ENCODE results near the gene DRG2. TPM values are rescaled to one million over a fixed set of nuclear protein-coding genes. Genes with fewer than 3 reads are reported as not detected.

Gene DRG2
- polyA plus RNA-seq, 1 of the 3 experiments (the other 2 are of a cell fraction), result 39.9 TPM

DNA sequence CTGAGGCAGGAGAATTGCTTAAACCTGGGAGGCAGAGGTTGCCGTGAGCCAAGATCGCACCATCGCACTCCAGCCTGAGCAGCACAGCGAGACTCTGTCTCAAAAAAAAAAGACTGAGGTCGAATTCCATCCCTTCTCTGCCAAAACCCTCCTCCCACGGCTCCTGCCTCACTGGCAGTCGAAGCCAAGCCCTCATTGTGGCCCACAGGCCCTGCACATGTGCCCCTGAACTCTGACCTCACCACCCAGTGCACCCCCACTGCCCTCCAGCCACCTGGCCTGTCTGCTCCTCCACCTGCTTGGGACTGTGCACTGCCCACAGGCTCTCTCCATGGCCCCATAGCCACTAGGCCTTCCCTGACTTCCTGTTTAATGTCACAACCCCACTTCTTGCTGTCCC lies 27.8 kb downstream of the DRG2 start:
- H3K27me3 ChIP-seq (ENCODE audit: insufficient read depth), result no peaks in the 10 kb centered on the region
- H3K79me2 ChIP-seq (ENCODE audit: insufficient read depth), result no peaks in the 10 kb centered on the region
- no peak overlapping the region for H3K27ac ChIP-seq (ENCODE audit: low read depth in 2 of 2, low read length in 1 of 2)
- H2AFZ ChIP-seq (ENCODE audit: low read depth), result no peak overlapping the region
- H3K4me1 ChIP-seq (ENCODE audit: control insufficient read depth in 1 of 2, insufficient read depth in 2 of 2, low read depth in 1 of 2, low read length in 1 of 2), result peaks cover 0 to 5% of the 10 kb centered on the region in 2 experiments; a peak in 1 of 4 replicates
- H3F3A ChIP-seq (replicated peaks; ENCODE audit: insufficient read depth), result no peaks in the 10 kb centered on the region
- H3K36me3 ChIP-seq (replicated peaks in 1 of 2; ENCODE audit: control insufficient read depth in 1 of 2, insufficient read depth in 2 of 2, low read length in 1 of 2), result no peaks in the 10 kb centered on the region
- no peak overlapping the region for H3K9ac ChIP-seq
- TF ChIP-seq POLR2AphosphoS5 (IDR thresholded peaks at IDR 0.05; ENCODE audit: low read depth, low read length), result no peak
- ChIA-PET POLR2A (no interaction called here), CTCF (no interaction called here)
- no peak for DNase-seq
- no peak overlapping the region for H3K4me3 ChIP-seq (ENCODE audit: low read depth in 2 of 2, low read length in 1 of 2)
- no peak overlapping the region for H3K4me2 ChIP-seq
- 74% methylated on average over 6 of the region's 7 CpGs for WGBS (ENCODE audit: low lambda C conversion rate)
- no peaks in the 10 kb centered on the region for H3K9me2 ChIP-seq
- H4K20me1 ChIP-seq (ENCODE audit: insufficient read depth), result no peaks in the 10 kb centered on the region
- no peaks in the 10 kb centered on the region for H3K9me3 ChIP-seq

GRCh38 chr17:18116078-18116477 lies 28.3 kb downstream of the DRG2 start:
- no peak overlapping the region for H3K9ac ChIP-seq
- no peak for TF ChIP-seq YY1 (IDR thresholded peaks at IDR 0.05; ENCODE audit: low read depth)
- TF ChIP-seq EZH2phosphoT487 (IDR thresholded peaks at IDR 0.05; ENCODE audit: borderline replicate concordance, low read depth), result no peak
- no peak for TF ChIP-seq FOXJ3 (CRISPR knock-in tag; IDR thresholded peaks at IDR 0.05)
- no peak for TF ChIP-seq SMC3 (IDR thresholded peaks at IDR 0.05; ENCODE audit: low read depth, low read length)
- TF ChIP-seq GABPA (IDR thresholded peaks at IDR 0.05; ENCODE audit: low read depth), result no peak
- no peak for TF ChIP-seq MEF2A (IDR thresholded peaks at IDR 0.05; ENCODE audit: borderline replicate concordance, low read depth)
- no peak for TF ChIP-seq TAF1 (IDR thresholded peaks at IDR 0.05; ENCODE audit: borderline replicate concordance, low read depth, low read length)
- TF ChIP-seq RFX5 (IDR thresholded peaks at IDR 0.05; ENCODE audit: low read length), result no peak
- no peak for TF ChIP-seq FOXM1 (IDR thresholded peaks at IDR 0.05; ENCODE audit: low read depth)
- TF ChIP-seq TEAD4 (IDR thresholded peaks at IDR 0.05; ENCODE audit: borderline replicate concordance, insufficient read depth), result no peak
- no peak for TF ChIP-seq CHD2 (IDR thresholded peaks at IDR 0.05; ENCODE audit: low read length, partially characterized antibody)
- TF ChIP-seq SIN3A (IDR thresholded peaks at IDR 0.05; ENCODE audit: borderline replicate concordance, low read depth, low read length), result no peak
- no peak for TF ChIP-seq NRF1 (IDR thresholded peaks at IDR 0.05; ENCODE audit: low read depth, low read length)
- TF ChIP-seq RXRA (IDR thresholded peaks at IDR 0.05; ENCODE audit: borderline replicate concordance, low read depth), result no peak
- TF ChIP-seq GATA2 (CRISPR knock-in tag; IDR thresholded peaks at IDR 0.05), result no peak
- no peak for TF ChIP-seq MXI1 (IDR thresholded peaks at IDR 0.05; ENCODE audit: low read depth, low read length)
- no peaks in the 10 kb centered on the region for H4K20me1 ChIP-seq (ENCODE audit: insufficient read depth)
- H3K4me3 ChIP-seq (ENCODE audit: low read depth in 2 of 2, low read length in 1 of 2), result no peak overlapping the region
- POLR2A ChIA-PET, result no interaction called here
- no peak overlapping the region for H3K27ac ChIP-seq (ENCODE audit: low read depth in 2 of 2, low read length in 1 of 2)
- no peak for DNase-seq
- CTCF ChIA-PET, result interaction anchor here (0.9 kb wide), 1 partner anchor 25 kb away, joined by 3 read pairs; no protein-coding TSS in a partner anchor
- H3K27me3 ChIP-seq (ENCODE audit: insufficient read depth), result no peaks in the 10 kb centered on the region
- WGBS (ENCODE audit: low lambda C conversion rate), result 55% methylated on average over 4 of the region's 5 CpGs
- peaks cover 0 to 5% of the 10 kb centered on the region in 2 experiments; a peak in 1 of 4 replicates for H3K4me1 ChIP-seq (ENCODE audit: control insufficient read depth in 1 of 2, insufficient read depth in 2 of 2, low read depth in 1 of 2, low read length in 1 of 2)
- H3K79me2 ChIP-seq (ENCODE audit: insufficient read depth), result no peaks in the 10 kb centered on the region
- H2AFZ ChIP-seq (ENCODE audit: low read depth), result no peak overlapping the region
- H3K36me3 ChIP-seq (replicated peaks in 1 of 2; ENCODE audit: control insufficient read depth in 1 of 2, insufficient read depth in 2 of 2, low read length in 1 of 2), result no peaks in the 10 kb centered on the region
- H3K9me3 ChIP-seq, result no peaks in the 10 kb centered on the region
- H3F3A ChIP-seq (replicated peaks; ENCODE audit: insufficient read depth), result no peaks in the 10 kb centered on the region
- H3K9me2 ChIP-seq, result no peaks in the 10 kb centered on the region
- H3K4me2 ChIP-seq, result no peak overlapping the region
